Activated CD4-positive, CD25-positive, alpha-beta regulatory T cell treated with anti-CD3 and anti-CD28 coated beads, Interleukin-2, amount 50 U/mL, for 72 hours (primary cell): Measurements from ENCODE around the gene TNFRSF6B.

ENCODE experiments used
- DNase-seq: peaks from one replicate; pipeline ENCODE4 v3.0.0; 2021

The TNFRSF6B gene

GRCh38 chr20:63698739-63699465, 2.5 kb downstream of the TNFRSF6B start:
- peak; percentile 40 for DNase-seq

- DNase-seq, result peak; percentile 34
Measured at GRCh38 chr20:63699466-63700198, 3.2 kb downstream of the TNFRSF6B start.

GRCh38 chr20:63700199-63701050, 4.0 kb downstream of the TNFRSF6B start:
- DNase-seq, result peak; percentile 30

GRCh38 chr20:63701051-63701328, 4.5 kb downstream of the TNFRSF6B start:
- no peak for DNase-seq

GRCh38 chr20:63701329-63702035, 5.0 kb downstream of the TNFRSF6B start:
- peak; percentile 31 for DNase-seq

GRCh38 chr20:63702036-63702665, 5.7 kb downstream of the TNFRSF6B start:
- no peak for DNase-seq

GRCh38 chr20:63702751-63703470, 6.5 kb downstream of the TNFRSF6B start:
- no peak for DNase-seq

- DNase-seq, result peak; percentile 29
Measured at GRCh38 chr20:63703471-63703975, 7.1 kb downstream of the TNFRSF6B start.

- DNase-seq, result no peak
Measured at GRCh38 chr20:63703976-63704748, 7.7 kb downstream of the TNFRSF6B start.

GRCh38 chr20:63704749-63705117, 8.3 kb downstream of the TNFRSF6B start:
- peak; percentile 29 for DNase-seq

- DNase-seq, result no peak
Measured at GRCh38 chr20:63705232-63706026, 9.0 kb downstream of the TNFRSF6B start.

GRCh38 chr20:63706027-63706695, 9.7 kb downstream of the TNFRSF6B start:
- DNase-seq, result no peak

- DNase-seq, result peak; percentile 62
Measured at GRCh38 chr20:63706852-63707557, 10.6 kb downstream of the TNFRSF6B start.

GRCh38 chr20:63707558-63708300, 11.3 kb downstream of the TNFRSF6B start, which contains the start of the genes ARFRP1 and ZGPAT:
Gene ARFRP1 (minus strand): TSS chr20:63707976. CDS start chr20:63707091, 885 bp downstream.
Gene ZGPAT (plus strand): TSS chr20:63708039. CDS start chr20:63708581, 542 bp downstream.
- DNase-seq, result peak; percentile 89

- DNase-seq, result peak; percentile 41
Measured at GRCh38 chr20:63708301-63709148, 12.1 kb downstream of the TNFRSF6B start.

GRCh38 chr20:63709149-63709527, 12.7 kb downstream of the TNFRSF6B start:
- no peak for DNase-seq
